PC-9 (cell line): ENCODE data around the gene MYO15B. TPM values are rescaled to one million over a fixed set of nuclear protein-coding genes. Genes with fewer than 3 reads are reported as not detected.
A peak's percentile ranks its signal among the peaks of the same experiment; 100 is the strongest.

Source experiments
- BruUV-seq: library from RNA; stranded (reverse); fragments of 400-500 nt; replicated peaks from 2 replicates; lab custom pipeline; 2021; lab: Mats Ljungman, UMichigan
- CTCF ChIA-PET: fragments of 300-600 bp; sonication (Branson Sonifier 250); formaldehyde crosslinking; loops from one replicate; lab custom pipeline; 2022; ENCODE audit warnings: antibody characterized with exemption; lab: Charles Lee
- POLR2A ChIA-PET: fragments of 300-600 bp; sonication (Branson Sonifier 250); formaldehyde crosslinking; loops from one replicate; lab custom pipeline; 2022; ENCODE audit warnings: antibody characterized with exemption; ENCODE audit not compliant: unreplicated experiment; lab: Charles Lee
- DNase-seq, 2 experiments: peaks; one replicate each; pipeline versions ENCODE4 v3.0.0 to v3.0.0-alpha.2; 2015 to 2022; ENCODE audit warnings: mixed read lengths in 1 of 2
- H2AFZ ChIP-seq: fragments of 200-600 bp; sonication (generic); 2 replicates; pipeline ENCODE4 v1.8.1; 2017; ENCODE audit warnings: antibody characterized with exemption
- H3F3A ChIP-seq: fragments of 200-600 bp; sonication (generic); 2 replicates; pipeline ENCODE4 v1.8.1; 2017; ENCODE audit warnings: antibody characterized with exemption, mild to moderate bottlenecking, low read depth; ENCODE audit not compliant: insufficient read depth
- H3K27ac ChIP-seq: fragments of 200-600 bp; sonication (generic); 2 replicates; pipeline ENCODE4 v1.6.1; 2016; ENCODE audit warnings: mixed run types
- H3K27me3 ChIP-seq: fragments of 200-600 bp; sonication (generic); 2 replicates; pipeline ENCODE4 v1.6.1; 2016; ENCODE audit warnings: low read depth, mixed run types; ENCODE audit not compliant: insufficient read depth
- H3K36me3 ChIP-seq: fragments of 200-600 bp; sonication (generic); 2 replicates; pipeline ENCODE4 v1.6.1; 2016; ENCODE audit warnings: low read depth, mixed run types
- H3K4me1 ChIP-seq: fragments of 200-600 bp; sonication (generic); replicated peaks from 2 replicates; pipeline ENCODE4 v1.6.1; 2016; ENCODE audit warnings: mixed run types; ENCODE audit not compliant: insufficient read depth
- H3K4me2 ChIP-seq: fragments of 200-600 bp; sonication (generic); 2 replicates; pipeline ENCODE4 v1.6.1; 2017; ENCODE audit warnings: mixed run types
- H3K4me3 ChIP-seq: fragments of 200-600 bp; sonication (generic); 2 replicates; pipeline ENCODE4 v1.6.1; 2016; ENCODE audit warnings: mixed run types
- H3K79me2 ChIP-seq: fragments of 200-600 bp; sonication (generic); 2 replicates; pipeline ENCODE4 v1.6.1; 2017; ENCODE audit warnings: low read depth, mixed run types
- H3K9me2 ChIP-seq: fragments of 200-600 bp; sonication (generic); 2 replicates; pipeline ENCODE4 v1.8.1; 2017; ENCODE audit warnings: mild to moderate bottlenecking; ENCODE audit not compliant: insufficient read depth
- H3K9me3 ChIP-seq: fragments of 200-600 bp; sonication (generic); 2 replicates; pipeline ENCODE4 v1.8.1; 2016; ENCODE audit warnings: low read depth; ENCODE audit not compliant: insufficient read depth
- H4K20me1 ChIP-seq: fragments of 200-600 bp; sonication (generic); 2 replicates; pipeline ENCODE4 v1.8.1; 2017; ENCODE audit not compliant: insufficient read depth
- CTCF ChIP-seq: fragments of 200-600 bp; sonication (generic); conservative IDR thresholded peaks from 2 replicates; pipeline ENCODE4 v1.6.1; 2017; ENCODE audit warnings: mixed run types, antibody characterized with exemption, mild to moderate bottlenecking, moderate library complexity
- EZH2 ChIP-seq: fragments of 200-600 bp; sonication (generic); IDR thresholded peaks from 2 replicates; pipeline ENCODE4 v1.8.0; 2017; ENCODE audit warnings: antibody characterized with exemption, low read depth
- intact Hi-C: fragments of 100-400 bp; cut with micrococcal nuclease; formaldehyde crosslinking; loops from one replicate; pipeline ENCODE4 v1.10.0; 2022; ENCODE audit not compliant: unreplicated experiment
- total RNA-seq: library from RNA; stranded (reverse); gene quantifications from 2 replicates; pipeline ENCODE4 v1.2.3, GENCODE V29; 2021

Gene MYO15B
- total RNA-seq, 1 experiment from 2014 or later: 53.5 TPM

- CTCF ChIA-PET: interaction anchor here (0.6 kb wide), 2 partner anchors 51 to 636 kb away, joined by 4 to 6 read pairs; no protein-coding TSS in a partner anchor
- no peaks in the 10 kb centered on the region for H3K79me2 ChIP-seq
- no peak overlapping the region for H3K4me3 ChIP-seq
- peaks cover 17% of the 10 kb centered on the region for H3K4me1 ChIP-seq
- H2AFZ ChIP-seq: no peak overlapping the region
- BruUV-seq: no TSS peak
- peaks cover 15% of the 10 kb centered on the region for H3F3A ChIP-seq
- no peaks in the 10 kb centered on the region for H3K9me2 ChIP-seq
- POLR2A ChIA-PET: no interaction called here
- no peaks in the 10 kb centered on the region for H3K27me3 ChIP-seq
- TF ChIP-seq CTCF (no peak), EZH2 (no peak)
- no peaks in the 10 kb centered on the region for H3K36me3 ChIP-seq
- no peak overlapping the region for H3K27ac ChIP-seq
- H3K4me2 ChIP-seq: no peak overlapping the region
- H4K20me1 ChIP-seq: no peaks in the 10 kb centered on the region
- no peak for DNase-seq
- intact Hi-C loops: no loop called here
- H3K9me3 ChIP-seq: no peaks in the 10 kb centered on the region
These were observed 8.9 kb downstream of the MYO15B start for GRCh38 chr17:75596320-75597087.

- no TSS peak for BruUV-seq
- Histone ChIP-seq H3F3A (peaks cover 35% of the 10 kb centered on the region), H2AFZ (no peak overlapping the region), H3K27me3 (no peaks in the 10 kb centered on the region), H3K79me2 (no peaks in the 10 kb centered on the region), H3K4me1 (peaks cover 42% of the 10 kb centered on the region), H3K4me2 (peak overlapping the region; percentile 23; the same call in 1 of the 2 replicates), H3K36me3 (no peaks in the 10 kb centered on the region), H3K27ac (peak overlapping the region; percentile 43; the same call in 1 of the 2 replicates), H3K9me3 (no peaks in the 10 kb centered on the region), H3K4me3 (no peak overlapping the region), H4K20me1 (no peaks in the 10 kb centered on the region), H3K9me2 (no peaks in the 10 kb centered on the region)
- TF ChIP-seq EZH2 (no peak), CTCF (peak; percentile 95)
- POLR2A ChIA-PET: interaction anchor here (0.5 to 0.9 kb wide), 8 partner anchors 9 to 171 kb away, joined by 3 to 21 read pairs (median 5); partner anchors contain the start of gene LLGL2
- intact Hi-C loops: loop anchor here (1.0 to 5.0 kb wide), 4 partner anchors 9 to 84 kb away; partner anchors contain the start of genes CASKIN2, SMIM5 and TSEN54
- DNase-seq: peak; percentile 92 to 95
- CTCF ChIA-PET: interaction anchor here (0.6 to 3.0 kb wide), 24 partner anchors 10 to 275 kb away, joined by 3 to 49 read pairs (median 4); partner anchors contain the start of genes LLGL2, RECQL5, SAP30BP and SMIM5
These were observed 13.7 kb downstream of the MYO15B start for GRCh38 chr17:75601057-75601987.

GRCh38 chr17:75602644-75603043 lies 15.0 kb downstream of the MYO15B start:
- Histone ChIP-seq H3F3A (peaks cover 35% of the 10 kb centered on the region), H3K36me3 (no peaks in the 10 kb centered on the region), H3K9me2 (no peaks in the 10 kb centered on the region), H3K27me3 (no peaks in the 10 kb centered on the region), H3K4me3 (no peak overlapping the region), H3K9me3 (no peaks in the 10 kb centered on the region), H4K20me1 (no peaks in the 10 kb centered on the region), H2AFZ (no peak overlapping the region), H3K4me1 (peaks cover 42% of the 10 kb centered on the region), H3K27ac (no peak overlapping the region), H3K79me2 (no peaks in the 10 kb centered on the region), H3K4me2 (no peak overlapping the region)
- DNase-seq: peak in 1 of 2 experiments; percentile 44
- ChIA-PET POLR2A (interaction anchor here (0.6 to 0.7 kb wide), 2 partner anchors 64 to 325 kb away, joined by 3 read pairs; no protein-coding TSS in a partner anchor), CTCF (interaction anchor here (0.5 to 2.2 kb wide), 3 partner anchors 13 to 334 kb away, joined by 5 to 10 read pairs (median 6); no protein-coding TSS in a partner anchor)
- intact Hi-C loops: loop anchor here (5.0 kb wide), 2 partner anchors 45 to 85 kb away; partner anchors contain the start of genes CASKIN2 and TSEN54
- no TSS peak for BruUV-seq
- TF ChIP-seq CTCF (no peak), EZH2 (no peak)
